ENCODE data around the gene CZIB.
"Not testable (repeated sequence)": the region's sequence is repeated elsewhere in the genome, so short reads cannot be mapped to it uniquely, and the experiment has no call there.

Gene CZIB

DNA sequence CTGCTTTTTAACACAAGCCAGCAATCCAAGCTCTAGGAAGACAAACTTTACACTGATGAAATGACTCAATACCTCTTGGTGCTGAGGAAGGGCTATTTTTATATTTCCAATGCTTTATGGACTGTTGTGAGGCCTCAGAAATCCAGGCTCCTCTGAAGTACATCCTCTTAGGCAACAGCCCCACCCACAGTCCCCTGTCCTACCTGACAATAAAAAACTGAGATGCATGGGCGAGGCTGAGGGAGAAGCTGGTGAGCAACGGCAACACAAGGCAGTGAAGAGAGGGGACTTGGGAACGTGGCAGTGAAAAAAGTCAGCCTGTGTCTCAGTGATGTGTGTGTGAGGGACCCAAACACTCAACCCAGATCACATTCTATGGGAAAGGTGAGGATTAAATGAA lies 33.9 kb downstream of the CZIB start:
- DNase-seq (ENCODE audit: low read depth): no peak
- H3K9me3 ChIP-seq (ENCODE audit: control insufficient read depth, low read length): no peaks in the 10 kb centered on the region
- H3K4me3 ChIP-seq (ENCODE audit: low read length): no peak overlapping the region
- no peaks in the 10 kb centered on the region for H3K27me3 ChIP-seq (replicated peaks; ENCODE audit: control insufficient read depth, insufficient read depth, low read length)
- H3K4me1 ChIP-seq (ENCODE audit: control insufficient read depth, insufficient read depth, low read length): peaks cover 39% of the 10 kb centered on the region
- no peaks in the 10 kb centered on the region for H3K36me3 ChIP-seq (ENCODE audit: control insufficient read depth, insufficient read depth, low read length, severe bottlenecking)
- peak overlapping the region; percentile 35 for H3K9ac ChIP-seq (ENCODE audit: low read length)

DNA sequence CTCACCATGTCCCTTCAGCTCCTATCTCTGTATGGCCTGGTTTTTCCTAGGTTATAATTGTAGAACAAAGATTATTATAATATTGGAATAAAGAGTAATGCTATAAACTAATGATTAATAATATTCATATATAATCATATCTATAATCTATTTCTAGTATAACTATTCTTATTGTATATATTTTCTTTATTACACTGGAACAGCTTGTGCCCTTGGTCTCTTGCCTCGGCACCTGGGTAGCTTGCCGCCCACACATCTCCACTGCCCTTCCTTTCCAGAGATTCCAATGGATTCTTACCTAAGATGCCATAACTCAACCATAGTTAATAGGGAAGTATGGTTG lies 34.5 kb downstream of the CZIB start:
- peaks cover 44% of the 10 kb centered on the region for H3K4me1 ChIP-seq (ENCODE audit: control insufficient read depth, insufficient read depth, low read length)
- H3K36me3 ChIP-seq (ENCODE audit: control insufficient read depth, insufficient read depth, low read length, severe bottlenecking); DNase-seq (ENCODE audit: low read depth); H3K27me3 ChIP-seq (replicated peaks; ENCODE audit: control insufficient read depth, insufficient read depth, low read length); H3K9me3 ChIP-seq (ENCODE audit: control insufficient read depth, low read length); H3K4me3 ChIP-seq (ENCODE audit: low read length): not testable (repeated sequence)
- H3K9ac ChIP-seq (ENCODE audit: low read length): peak overlapping the region; percentile 35

DNA sequence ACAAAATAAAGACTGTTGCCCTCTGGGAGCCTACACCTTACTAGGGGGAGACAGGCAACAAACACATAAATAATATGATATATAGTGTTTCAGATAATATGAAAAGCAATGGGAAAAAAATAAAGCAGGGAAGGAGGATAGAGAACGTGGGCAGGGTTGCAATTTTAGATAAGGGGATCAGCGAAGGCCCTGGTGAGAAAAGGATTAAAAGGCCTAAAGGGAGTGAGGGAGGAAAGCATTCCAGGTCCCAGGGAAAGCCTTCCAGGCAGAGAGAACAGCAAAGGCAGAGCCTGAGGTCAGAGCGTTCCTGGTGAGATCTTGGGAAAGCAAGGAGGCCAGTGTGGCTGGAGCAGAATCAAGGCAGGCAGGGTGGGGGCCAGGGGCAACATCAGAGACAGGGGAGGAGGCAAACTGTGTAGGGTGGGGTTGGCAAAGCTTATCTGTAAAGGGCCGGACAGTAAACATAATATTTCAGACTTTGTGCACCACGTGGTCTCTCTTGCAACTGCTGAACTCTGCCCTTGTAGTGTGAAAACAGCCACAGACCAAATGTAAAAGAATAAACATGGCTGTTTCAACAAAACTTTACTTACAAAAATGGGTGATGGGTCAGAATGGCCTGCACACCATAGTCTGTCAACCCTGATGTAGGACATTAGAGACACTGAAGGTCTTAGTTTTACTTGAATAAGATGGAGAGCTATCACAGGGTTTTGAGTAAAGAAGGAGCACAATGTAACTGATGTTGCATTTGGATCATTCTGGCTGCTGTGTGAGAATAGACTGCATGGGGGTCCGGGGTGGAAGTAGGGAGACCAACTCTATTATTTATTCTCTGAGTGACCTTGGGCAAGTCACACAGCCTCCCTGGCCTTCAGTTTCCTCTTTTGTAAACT lies 37.1 kb downstream of the CZIB start:
- no peak for DNase-seq (ENCODE audit: low read depth)
- no peaks in the 10 kb centered on the region for H3K27me3 ChIP-seq (replicated peaks; ENCODE audit: control insufficient read depth, insufficient read depth, low read length)
- H3K36me3 ChIP-seq (ENCODE audit: control insufficient read depth, insufficient read depth, low read length, severe bottlenecking): no peaks in the 10 kb centered on the region

DNA sequence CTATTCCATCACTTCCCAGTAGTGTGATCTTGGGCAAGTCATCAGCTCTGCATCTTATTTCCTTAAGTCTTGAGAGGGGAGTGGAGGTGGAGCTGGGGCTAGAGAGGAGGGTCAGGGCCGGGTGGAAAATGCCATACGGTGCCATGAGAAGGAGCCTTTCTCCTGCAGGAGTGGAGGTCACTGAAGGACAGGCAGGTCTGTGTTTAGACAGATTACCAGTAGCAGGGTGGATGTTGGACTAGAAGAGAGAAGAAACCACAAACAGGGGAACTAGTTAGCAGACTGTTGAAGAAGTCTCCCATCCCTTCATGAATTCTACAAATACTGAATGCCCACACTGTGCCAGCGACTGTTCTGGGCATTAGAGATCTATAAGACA lies 37.7 kb downstream of the CZIB start:
- no peaks in the 10 kb centered on the region for H3K9me3 ChIP-seq (ENCODE audit: control insufficient read depth, low read length)
- H3K4me1 ChIP-seq (ENCODE audit: control insufficient read depth, insufficient read depth, low read length): peaks cover 42% of the 10 kb centered on the region
- peak overlapping the region; percentile 26 for H3K4me3 ChIP-seq (ENCODE audit: low read length)
- H3K27me3 ChIP-seq (replicated peaks; ENCODE audit: control insufficient read depth, insufficient read depth, low read length): no peaks in the 10 kb centered on the region
- no peak for DNase-seq (ENCODE audit: low read depth)
- peak overlapping the region; percentile 81 for H3K9ac ChIP-seq (ENCODE audit: low read length)
- no peaks in the 10 kb centered on the region for H3K36me3 ChIP-seq (ENCODE audit: control insufficient read depth, insufficient read depth, low read length, severe bottlenecking)

More for the DNA sequence above, 37.1 kb downstream of the CZIB start:
- Histone ChIP-seq H3K4me3 (ENCODE audit: low read length) (peak overlapping the region; percentile 26), H3K4me1 (ENCODE audit: control insufficient read depth, insufficient read depth, low read length) (peaks cover 47% of the 10 kb centered on the region), H3K9me3 (ENCODE audit: control insufficient read depth, low read length) (no peaks in the 10 kb centered on the region), H3K9ac (ENCODE audit: low read length) (peak overlapping the region; percentile 81)

DNA sequence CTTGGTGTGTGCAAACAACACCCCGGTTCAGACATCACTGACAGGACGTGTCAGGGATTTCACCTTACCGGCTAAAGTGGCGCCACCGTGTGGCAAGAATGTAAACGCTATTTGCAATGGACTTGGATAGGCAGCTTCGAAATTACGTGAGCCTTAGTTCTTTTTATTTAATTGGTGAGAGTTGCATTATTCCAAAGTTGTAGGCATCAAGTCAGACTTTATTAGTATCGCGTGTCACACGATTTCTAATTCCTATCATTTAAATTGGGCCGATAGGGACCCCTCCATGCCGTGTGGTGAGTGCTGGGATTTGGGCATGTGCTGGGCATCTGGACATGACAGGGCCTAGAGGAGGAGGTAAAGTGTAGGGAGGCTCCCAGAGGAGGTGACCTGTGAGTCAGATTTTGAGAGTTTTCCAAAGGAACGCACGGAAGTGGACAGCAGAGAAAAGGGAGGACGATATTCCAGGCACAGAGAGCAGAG lies 38.3 kb downstream of the CZIB start:
- Histone ChIP-seq H3K9me3 (ENCODE audit: control insufficient read depth, low read length) (no peaks in the 10 kb centered on the region), H3K27me3 (replicated peaks; ENCODE audit: control insufficient read depth, insufficient read depth, low read length) (no peaks in the 10 kb centered on the region), H3K4me1 (ENCODE audit: control insufficient read depth, insufficient read depth, low read length) (peaks cover 41% of the 10 kb centered on the region), H3K4me3 (ENCODE audit: low read length) (peak overlapping the region; percentile 26), H3K9ac (ENCODE audit: low read length) (peak overlapping the region; percentile 81), H3K36me3 (ENCODE audit: control insufficient read depth, insufficient read depth, low read length, severe bottlenecking) (no peaks in the 10 kb centered on the region)
- peak; percentile 87 for DNase-seq (ENCODE audit: low read depth)

DNA sequence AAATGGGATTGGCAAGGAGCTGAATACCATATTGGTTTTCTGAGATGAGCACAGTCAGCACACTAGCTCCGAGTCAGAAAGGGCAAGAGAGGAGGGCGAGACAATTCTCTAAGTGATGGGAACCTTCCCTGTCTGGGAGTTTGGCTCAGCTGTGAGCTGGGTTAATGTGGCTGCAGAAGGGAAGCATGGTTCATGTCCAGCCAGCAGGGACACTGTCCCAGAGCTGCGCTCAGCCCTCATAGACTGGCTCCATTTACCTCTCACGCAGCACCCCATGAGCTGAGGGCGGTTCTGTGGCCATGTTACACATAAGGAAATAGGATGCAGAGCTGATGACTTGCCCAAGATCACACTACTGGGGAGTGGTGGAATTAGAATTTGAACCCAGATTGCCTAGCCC lies 39.5 kb downstream of the CZIB start:
- no peak for DNase-seq (ENCODE audit: low read depth)
- no peaks in the 10 kb centered on the region for H3K9me3 ChIP-seq (ENCODE audit: control insufficient read depth, low read length)
- H3K36me3 ChIP-seq (ENCODE audit: control insufficient read depth, insufficient read depth, low read length, severe bottlenecking): no peaks in the 10 kb centered on the region
- no peak overlapping the region for H3K4me3 ChIP-seq (ENCODE audit: low read length)
- H3K27me3 ChIP-seq (replicated peaks; ENCODE audit: control insufficient read depth, insufficient read depth, low read length): no peaks in the 10 kb centered on the region
- H3K4me1 ChIP-seq (ENCODE audit: control insufficient read depth, insufficient read depth, low read length): peaks cover 50% of the 10 kb centered on the region
- H3K9ac ChIP-seq (ENCODE audit: low read length): no peak overlapping the region

DNA sequence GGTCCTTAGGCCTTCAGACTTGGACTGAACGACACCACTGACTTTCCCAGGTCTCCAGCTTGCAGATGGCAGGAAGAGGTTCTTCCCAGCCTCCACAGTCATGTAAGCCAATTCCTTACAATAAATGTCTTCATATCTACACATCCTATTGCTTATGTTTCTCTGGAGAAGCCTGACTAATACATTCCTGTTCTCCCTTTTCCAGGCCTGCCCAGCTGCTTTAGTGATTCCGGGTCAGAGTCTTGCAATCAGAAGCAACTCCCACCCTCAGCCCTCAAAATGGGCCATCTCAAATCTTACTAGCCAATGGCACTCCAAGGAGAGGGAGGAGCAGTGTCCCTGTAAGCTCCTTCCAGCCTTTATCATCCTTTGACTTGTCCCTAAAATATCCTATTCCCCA lies 40.2 kb downstream of the CZIB start:
- no peaks in the 10 kb centered on the region for H3K27me3 ChIP-seq (replicated peaks; ENCODE audit: control insufficient read depth, insufficient read depth, low read length)
- H3K36me3 ChIP-seq (ENCODE audit: control insufficient read depth, insufficient read depth, low read length, severe bottlenecking): no peaks in the 10 kb centered on the region
- no peak overlapping the region for H3K9ac ChIP-seq (ENCODE audit: low read length)
- peak; percentile 34 for DNase-seq (ENCODE audit: low read depth)
- no peaks in the 10 kb centered on the region for H3K9me3 ChIP-seq (ENCODE audit: control insufficient read depth, low read length)
- H3K4me3 ChIP-seq (ENCODE audit: low read length): no peak overlapping the region
- H3K4me1 ChIP-seq (ENCODE audit: control insufficient read depth, insufficient read depth, low read length): peaks cover 51% of the 10 kb centered on the region

DNA sequence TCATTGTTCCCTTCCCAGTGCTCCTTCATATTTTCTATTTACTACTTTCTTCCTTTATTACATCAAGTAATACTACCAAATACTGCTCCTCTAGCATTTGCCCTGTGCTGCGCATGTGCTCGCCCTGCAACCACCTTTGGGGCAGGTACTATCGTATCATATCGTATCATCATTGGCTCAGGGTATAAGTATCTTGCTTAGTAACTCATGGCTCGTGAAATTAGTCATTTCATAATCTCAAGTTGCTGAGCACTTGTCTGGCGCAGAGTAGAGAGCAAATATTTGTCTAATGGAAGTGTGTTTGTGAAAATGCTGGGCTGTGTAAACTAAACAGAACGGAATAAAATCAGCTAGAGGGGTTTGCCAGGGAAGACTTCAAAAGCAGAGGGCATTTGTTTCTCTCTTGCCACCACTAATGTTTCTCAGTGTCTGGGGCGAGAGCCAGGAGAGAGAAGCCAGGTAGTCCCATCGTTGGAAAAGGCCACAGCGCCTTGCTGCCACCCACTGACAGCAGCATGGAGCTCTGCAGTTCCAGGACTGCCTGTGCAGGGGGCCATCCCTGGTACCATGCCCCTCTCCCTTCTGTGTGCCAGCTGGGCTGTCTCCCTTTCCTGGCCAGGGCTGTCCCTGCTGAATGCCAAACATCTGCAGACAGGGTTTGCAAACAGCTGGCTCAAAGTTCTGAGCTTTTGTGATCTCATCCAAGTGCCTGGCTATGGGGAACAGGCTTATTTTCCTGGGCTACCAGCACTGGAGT lies 43.8 kb downstream of the CZIB start:
- H3K27me3 ChIP-seq (replicated peaks; ENCODE audit: control insufficient read depth, insufficient read depth, low read length): no peaks in the 10 kb centered on the region
- no peaks in the 10 kb centered on the region for H3K9me3 ChIP-seq (ENCODE audit: control insufficient read depth, low read length)
- no peak for DNase-seq (ENCODE audit: low read depth)
- peak overlapping the region; percentile 16 for H3K9ac ChIP-seq (ENCODE audit: low read length)
- no peak overlapping the region for H3K4me3 ChIP-seq (ENCODE audit: low read length)
- H3K4me1 ChIP-seq (ENCODE audit: control insufficient read depth, insufficient read depth, low read length): peaks cover 40% of the 10 kb centered on the region
- H3K36me3 ChIP-seq (ENCODE audit: control insufficient read depth, insufficient read depth, low read length, severe bottlenecking): no peaks in the 10 kb centered on the region

DNA sequence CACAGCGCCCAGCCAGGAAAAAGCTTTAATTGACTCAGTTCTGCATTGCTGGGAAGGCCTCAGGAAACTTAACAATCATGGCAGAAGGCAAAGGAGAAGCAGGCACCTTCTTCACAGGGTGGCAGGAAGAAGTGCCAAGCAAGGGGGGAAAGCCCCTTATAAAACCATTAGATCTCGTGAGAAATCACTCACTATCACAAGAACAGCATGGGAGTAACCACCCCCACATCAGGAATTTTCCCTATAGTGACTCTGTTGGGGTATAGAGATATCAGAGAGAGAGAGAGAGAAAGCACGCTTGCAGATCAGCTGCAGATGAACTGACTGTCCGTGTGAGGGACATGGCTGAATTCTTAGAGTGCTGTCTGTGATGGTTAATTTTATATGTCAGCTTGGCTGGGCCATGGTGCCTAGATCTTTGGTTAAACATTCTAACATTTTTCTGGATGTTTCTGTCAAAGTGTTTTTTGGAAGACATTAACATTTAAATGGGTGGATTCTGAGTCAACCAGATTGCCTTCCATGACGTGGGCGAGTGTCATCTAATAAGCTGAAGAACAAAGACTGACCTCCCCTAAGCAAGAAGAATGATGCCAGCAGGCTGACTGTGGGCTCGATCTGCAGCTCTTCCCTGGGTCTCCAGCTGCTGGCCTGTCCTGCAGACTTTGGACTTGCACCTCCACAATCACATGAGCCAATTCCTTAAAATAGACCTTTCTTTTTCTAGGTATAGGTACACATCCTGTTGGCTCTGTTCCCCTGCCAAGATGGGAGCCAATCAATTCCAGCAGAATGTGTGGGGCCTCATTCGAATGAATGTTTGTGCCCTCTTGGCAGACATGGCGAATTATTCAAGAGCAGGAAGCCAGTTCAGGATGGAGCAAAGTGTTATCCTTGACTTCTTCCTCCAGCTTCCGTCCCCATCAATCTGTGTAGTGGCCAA lies 45.2 kb downstream of the CZIB start:
- H3K9me3 ChIP-seq (ENCODE audit: control insufficient read depth, low read length): no peaks in the 10 kb centered on the region
- no peak overlapping the region for H3K9ac ChIP-seq (ENCODE audit: low read length)
- no peak overlapping the region for H3K4me3 ChIP-seq (ENCODE audit: low read length)
- H3K27me3 ChIP-seq (replicated peaks; ENCODE audit: control insufficient read depth, insufficient read depth, low read length): no peaks in the 10 kb centered on the region
- no peak for DNase-seq (ENCODE audit: low read depth)
- H3K4me1 ChIP-seq (ENCODE audit: control insufficient read depth, insufficient read depth, low read length): peaks cover 34% of the 10 kb centered on the region
- no peaks in the 10 kb centered on the region for H3K36me3 ChIP-seq (ENCODE audit: control insufficient read depth, insufficient read depth, low read length, severe bottlenecking)

DNA sequence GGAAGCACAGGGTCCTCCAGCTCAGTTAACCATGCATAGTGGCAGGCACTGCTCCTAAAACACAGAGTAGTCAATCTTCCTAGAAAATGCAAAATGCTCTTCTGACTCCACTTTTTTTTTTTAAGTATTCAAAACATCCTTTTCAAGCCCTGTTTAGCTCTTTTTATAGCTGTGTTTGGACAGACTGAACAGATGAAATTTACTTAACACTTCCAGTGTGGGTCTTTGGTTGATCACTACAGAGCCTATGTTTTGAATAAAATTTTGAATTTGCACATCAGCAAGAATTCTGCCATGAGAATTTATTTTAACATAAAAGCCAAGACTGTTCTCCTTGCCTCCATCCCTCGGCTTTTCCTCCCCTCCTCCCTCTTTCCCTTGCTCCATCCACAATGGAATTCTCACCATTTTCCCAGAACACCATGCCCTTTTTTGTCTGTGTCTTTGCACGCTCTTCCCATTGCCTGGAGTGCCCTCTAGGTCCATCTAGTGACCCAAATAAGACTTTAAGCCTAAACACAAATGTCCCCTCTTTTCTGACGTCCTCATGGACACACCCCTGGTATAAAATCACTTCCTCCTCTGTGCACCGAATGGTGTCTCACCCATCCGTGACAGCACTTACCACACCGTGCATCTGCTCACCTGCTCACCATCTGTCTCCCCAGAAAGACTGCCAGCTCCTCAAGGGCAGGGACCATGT lies 47.9 kb downstream of the CZIB start:
- peak; percentile 28 for DNase-seq (ENCODE audit: low read depth)
- H3K27me3 ChIP-seq (replicated peaks; ENCODE audit: control insufficient read depth, insufficient read depth, low read length): no peaks in the 10 kb centered on the region
- H3K4me3 ChIP-seq (ENCODE audit: low read length): peak overlapping the region; percentile 53
- no peaks in the 10 kb centered on the region for H3K36me3 ChIP-seq (ENCODE audit: control insufficient read depth, insufficient read depth, low read length, severe bottlenecking)
- peaks cover 31% of the 10 kb centered on the region for H3K4me1 ChIP-seq (ENCODE audit: control insufficient read depth, insufficient read depth, low read length)
- H3K9ac ChIP-seq (ENCODE audit: low read length): peak overlapping the region; percentile 50
- H3K9me3 ChIP-seq (ENCODE audit: control insufficient read depth, low read length): no peaks in the 10 kb centered on the region
